ENCODE data around the gene S100Z.
"Not testable (repeated sequence)": the region's sequence is repeated elsewhere in the genome, so short reads cannot be mapped to it uniquely, and the experiment has no call there.

Gene S100Z

DNA sequence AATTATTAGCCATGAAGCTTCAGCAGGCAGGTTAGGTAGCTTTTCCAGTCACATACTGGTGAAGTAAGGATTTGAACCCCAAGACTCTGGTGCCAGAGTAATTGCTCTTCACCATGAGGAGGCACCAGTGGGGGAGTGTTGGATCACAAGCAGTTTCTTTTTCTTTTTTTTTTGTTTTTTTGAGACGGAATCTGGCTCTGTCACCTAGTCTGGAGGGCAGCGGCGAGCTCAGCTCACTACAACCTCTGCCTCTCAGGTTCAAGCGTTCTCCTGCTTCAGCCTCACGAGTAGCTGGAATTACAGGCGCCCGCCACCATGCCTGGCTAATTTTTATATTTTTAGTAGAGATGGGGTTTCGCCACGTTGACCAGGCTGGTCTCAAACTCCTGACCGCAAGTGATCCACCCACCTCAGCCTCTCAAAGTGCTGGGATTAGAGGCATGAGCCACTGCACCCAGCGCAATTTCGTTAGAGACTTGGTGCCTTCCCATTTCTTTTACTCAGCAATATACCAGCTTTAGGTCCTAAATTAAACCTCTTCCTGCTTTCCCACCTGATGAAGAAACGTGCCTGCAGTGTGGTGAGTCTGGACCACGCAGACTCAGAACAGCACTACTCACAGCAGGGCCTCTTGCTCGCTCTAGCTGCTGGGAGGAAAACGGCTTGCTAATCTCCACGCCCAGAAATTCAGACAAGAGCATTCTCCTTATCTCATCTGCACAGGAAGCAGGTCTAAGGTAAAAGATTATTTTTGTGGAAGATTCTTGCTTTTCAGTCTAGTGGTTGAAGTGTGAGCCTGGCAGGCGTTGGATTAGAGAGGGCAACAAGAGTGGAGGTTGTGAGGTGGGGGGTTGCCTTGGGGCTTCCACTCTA lies at the start of gene S100Z:
Gene S100Z, plus strand, starts transcription at position 596 of the 873 bp plus-strand sequence. CDS start 25,346 bp downstream, outside the sequence.
- DNase-seq: peak; percentile 27

DNA sequence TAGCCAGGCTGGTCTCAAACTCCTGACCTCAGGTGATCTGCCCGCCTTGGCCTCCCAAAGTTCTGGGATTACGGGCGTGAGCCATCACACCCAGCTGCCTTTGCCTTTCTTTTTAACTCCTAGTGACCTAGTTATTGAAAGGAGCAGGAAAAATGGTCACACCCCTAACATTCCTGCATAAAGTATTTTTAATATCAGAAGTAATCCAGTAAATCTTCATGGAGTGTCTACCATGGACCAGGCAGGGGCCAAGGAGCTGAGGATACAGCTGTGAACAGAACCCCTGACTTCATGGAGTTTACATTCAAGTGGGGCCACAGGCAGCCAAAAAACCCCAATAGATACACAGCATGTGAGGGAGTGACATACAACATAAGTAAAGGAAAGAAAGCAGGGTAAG lies 49.2 kb upstream of the S100Z start:
- DNase-seq: no peak

DNA sequence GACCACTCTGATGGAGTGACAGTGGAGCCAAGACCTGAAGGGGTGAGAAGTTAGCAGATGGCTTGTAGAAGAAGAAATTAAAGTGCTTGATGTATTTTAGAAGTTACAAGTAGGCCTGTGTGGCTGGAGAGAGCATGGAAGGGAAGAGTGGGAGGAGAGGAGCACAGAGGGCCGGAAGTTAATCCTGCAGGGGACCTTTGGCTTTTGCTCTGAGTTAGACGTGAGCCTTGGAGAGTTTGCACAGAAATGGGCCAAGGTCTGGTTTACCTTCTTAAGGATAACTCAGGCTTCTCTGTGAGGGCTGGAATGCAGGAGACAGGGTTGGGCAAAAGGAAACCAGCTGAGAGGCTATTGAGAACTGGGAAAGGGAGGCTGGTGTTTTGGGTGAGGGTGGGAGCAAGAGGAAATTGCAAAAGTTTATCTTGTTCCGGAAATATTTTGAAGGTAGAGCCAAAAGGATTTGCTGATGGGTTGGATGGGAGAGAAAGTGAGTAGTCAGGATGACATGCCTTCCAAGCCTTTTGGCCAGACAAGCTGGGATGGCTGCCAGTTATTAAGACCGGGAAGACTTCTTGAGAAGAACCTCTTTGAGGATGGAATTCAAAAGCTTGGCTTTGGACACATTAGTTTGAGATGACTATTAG lies 48.5 kb upstream of the S100Z start:
- DNase-seq: no peak

DNA sequence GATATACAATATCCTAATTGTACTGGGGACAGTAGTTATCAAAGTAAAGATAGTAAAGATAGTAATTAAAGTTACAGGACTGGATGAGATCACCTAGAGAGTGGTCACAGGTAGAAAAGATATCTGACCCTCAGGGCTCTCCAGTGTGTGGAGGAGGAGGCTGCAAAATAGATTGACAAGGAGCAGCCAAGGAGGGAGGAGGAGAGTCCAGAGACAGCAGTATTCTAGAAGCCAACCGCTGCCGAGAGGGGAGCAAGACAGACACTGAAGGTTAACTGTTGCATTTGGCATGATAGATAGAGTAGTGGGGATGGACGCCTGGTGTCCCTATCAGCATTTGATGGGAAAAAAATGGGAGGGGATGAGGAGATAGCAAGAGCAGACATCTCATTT lies 48.0 kb upstream of the S100Z start:
- no peak for DNase-seq

DNA sequence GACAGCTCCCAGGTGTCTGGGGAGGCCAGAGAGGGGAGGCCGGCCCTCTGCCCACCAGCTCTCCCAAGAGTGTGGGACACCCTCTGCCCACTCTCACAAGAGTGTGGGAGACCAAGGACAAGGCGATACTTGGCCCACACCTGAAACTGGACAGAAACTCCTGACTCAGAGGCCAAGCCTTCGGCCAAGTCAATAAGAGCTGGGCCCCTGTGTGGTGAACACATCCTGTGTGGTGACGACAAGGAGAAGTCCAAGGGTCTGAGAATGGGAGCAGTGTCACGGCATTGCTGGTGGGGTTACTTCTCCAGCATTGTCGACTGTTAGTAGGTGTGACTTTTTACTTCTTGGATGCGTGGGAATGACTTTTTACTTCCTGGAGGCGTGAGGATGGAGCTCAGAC lies 45.5 kb upstream of the S100Z start:
- DNase-seq: no peak

DNA sequence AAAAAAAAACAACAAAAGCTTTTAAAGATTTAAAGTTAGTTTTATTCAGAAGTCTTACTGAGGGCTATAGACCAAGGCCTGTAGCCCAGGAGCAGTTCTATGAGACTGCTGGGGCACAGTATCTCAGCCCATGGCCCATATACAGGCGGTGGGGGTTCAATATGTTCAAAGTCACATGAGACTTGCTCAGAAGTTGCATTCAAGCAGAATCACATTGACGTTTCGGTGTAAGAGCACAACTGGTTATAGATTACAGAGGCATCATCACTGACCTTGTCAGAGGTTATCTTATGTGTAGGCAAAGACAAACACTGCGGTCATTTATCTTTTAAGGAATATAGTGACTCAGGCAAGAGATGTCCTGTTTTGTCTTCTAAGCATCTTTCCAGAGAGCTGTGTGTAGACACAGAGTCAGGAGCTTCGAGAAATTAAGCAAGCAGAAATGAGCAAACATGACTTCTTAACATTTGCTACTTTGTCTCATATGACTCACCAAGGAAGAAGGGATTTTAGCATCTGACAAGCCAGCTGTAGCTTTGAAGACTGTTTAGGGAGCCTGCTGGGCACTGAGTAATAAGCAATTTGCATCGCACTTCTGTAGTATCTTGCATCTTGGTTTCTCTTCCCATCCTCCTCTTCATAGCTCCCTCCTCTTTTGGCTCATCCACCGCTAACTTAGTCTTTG lies 43.9 kb upstream of the S100Z start:
- DNase-seq: peak; percentile 85

DNA sequence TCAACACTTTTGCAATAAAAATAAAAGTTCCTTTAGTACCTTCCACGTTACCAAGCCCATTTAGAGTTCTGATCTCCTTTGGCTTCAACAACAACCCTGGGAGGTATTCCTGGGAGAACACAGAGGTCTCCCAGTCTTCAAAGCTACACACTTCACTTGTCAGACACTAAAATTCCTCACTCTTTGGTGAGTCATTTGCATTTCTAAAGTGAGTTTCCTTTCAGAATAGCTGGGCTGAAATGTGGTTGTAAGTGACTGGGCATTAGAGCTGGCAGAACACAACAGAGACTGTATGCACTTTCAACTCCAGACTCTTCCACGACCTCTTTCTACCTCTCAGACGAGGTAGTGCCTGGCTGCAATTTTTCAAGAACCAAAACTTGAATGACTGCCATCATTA lies 42.5 kb upstream of the S100Z start:
- peak; percentile 23 for DNase-seq

DNA sequence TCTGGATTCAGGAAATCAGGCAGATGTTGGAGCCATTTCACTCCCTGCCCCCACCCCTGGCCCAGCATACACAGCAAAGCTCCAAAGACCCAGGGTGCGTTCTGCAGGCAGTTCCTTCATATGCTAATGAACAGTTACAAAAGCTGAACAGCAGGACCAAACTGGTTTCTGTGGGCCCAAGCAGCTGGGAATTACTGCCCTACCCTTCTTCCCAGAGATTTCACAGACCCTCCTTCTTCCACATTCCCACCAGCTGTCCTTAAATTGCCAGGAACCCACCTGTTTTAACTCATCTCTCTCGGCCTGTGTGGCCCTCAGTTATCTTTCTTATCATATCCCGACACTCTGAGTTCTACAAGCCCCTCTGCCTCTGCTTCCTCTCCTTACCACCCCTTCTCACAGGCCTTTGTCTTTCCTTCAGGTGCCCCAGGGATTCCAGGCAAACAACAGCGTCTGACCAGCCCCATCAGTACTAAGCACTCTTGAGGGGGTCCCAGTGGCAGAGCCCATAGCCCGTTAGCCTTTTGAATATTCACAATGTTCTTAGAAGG lies 41.6 kb upstream of the S100Z start:
- no peak for DNase-seq

DNA sequence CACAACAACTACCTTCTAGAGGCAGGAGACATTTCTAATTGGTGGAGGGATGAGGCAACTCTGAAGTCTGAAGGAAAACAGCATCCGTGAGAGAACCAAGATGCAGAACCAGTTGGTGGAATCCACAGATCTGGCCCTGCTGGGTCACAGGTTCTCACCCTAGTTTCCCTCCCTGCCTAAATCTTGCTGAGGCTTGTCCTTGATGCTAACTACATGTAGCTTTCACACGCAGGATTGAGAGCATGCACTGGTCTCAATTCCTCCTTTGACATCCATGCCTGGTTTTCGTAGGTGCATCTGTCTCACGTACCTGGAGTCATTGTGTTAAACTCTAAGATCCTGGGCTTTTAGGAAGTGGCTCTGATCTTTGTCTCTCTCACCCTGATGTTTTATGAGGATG lies 40.7 kb upstream of the S100Z start:
- no peak for DNase-seq

DNA sequence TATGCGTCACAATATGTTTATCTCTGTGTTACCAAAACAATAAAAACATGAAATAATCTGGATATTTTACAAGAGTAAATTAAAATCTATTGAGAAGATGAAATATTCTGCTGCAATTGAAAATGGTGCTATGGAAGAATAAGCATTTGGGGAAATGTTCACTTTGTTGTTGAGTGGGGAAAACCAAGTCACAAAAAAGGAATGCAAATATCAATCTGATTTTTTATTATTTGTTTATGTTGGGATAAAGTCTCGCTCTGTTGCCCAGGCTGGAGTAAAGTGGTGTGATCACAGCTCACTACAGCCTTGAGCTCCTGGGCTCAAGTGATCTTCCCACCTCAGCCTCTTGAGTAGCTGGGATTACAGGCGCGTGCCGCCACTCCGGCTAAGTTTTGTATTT lies 39.6 kb upstream of the S100Z start:
- DNase-seq: no peak

DNA sequence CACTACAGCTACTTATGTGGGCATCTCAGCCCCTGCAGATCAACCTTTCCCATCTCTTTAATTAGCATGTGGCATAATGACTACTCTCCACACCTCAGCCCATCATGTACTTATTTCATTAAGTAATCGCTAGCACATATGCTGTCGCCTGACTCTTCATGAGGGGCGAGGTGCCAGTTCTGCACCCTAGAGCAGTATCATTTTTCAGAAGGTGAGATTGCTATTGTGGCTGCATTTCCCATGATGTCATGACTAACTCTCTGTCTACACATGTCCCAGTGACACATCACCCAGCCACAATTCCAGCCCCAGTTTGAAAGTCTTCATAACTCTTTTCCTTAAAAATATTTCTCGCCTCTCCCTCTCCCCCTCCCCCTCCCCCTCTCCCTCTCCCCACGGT lies 38.6 kb upstream of the S100Z start:
- no peak for DNase-seq

DNA sequence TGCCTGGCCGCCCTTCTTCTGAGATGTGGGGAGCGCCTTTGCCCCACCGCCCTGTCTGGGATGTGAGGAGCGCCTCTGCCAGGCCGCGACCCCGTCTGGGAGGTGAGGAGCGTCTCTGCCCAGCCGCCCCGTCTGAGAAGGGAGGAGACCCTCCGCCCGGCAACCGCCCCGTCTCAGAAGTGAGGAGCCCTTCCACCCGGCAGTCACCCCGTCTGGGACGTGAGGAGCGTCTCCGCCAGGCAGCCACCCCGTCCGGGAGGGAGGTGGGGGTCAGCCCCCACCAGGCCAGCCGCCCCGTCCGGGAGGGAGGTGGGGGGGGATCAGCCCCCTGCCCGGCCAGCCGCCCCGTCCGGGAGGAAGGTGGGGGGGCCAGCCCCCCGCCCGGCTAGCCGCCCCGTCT lies 37.6 kb upstream of the S100Z start:
- not testable (repeated sequence) for DNase-seq

DNA sequence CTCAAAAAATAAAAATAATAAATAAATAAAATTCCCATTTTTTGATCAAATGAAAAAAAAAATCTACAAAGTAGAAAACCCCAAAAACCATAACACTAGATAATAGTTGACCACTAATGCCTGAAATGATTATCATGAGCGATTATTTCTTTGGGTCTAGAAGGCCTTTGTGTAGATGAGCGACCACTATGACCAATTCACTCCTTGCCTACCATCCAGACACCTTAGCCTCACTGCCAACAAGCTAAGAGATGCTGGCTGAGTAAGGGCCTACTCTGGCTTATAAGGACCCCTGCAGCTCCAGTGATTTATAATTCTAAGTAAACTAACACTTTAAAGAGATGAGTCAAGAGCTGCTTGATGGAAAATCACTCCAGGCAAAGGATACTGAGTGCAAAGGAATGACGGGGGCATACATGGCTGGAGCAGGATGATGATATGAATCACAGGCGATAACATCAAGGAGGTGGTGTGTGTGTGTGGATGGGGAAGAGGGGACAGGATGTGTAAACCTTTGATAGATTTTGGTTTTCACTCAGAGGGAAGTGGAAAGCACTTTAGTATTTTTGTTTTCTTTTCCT lies 35.7 kb upstream of the S100Z start:
- no peak for DNase-seq

DNA sequence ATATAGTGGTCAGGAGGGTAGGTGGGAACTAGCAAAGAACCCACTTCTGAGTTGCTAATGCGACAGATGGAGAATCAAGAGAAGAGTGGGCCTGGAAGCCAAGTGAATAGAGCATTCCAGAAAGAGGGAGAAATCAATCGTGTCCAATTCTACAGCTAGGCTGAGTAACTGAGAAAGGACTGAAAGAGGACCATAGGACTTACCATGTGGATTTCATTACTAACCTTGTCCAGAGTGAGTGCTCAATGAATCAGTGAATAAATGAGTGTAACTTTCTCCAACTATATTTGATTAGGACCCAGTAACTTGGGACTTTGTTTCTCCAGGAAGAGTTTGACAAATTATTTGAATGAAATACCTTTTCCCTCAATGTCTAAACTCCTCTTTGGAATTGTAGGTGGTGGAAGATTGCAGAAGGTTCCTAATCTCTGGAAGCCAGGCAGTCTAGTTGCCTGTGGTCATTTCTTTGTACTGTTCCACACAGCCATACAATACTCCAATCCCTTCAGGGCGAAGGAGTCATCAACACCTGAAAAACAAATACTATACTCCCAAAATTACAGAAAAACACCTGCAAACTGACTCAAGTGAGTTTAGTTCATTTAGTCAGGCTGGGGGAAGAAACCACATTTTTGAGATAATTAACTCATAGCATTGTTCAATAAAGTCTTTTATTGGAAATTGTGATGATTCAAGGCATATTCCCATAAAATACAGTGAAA lies 33.5 kb upstream of the S100Z start:
- DNase-seq: no peak

DNA sequence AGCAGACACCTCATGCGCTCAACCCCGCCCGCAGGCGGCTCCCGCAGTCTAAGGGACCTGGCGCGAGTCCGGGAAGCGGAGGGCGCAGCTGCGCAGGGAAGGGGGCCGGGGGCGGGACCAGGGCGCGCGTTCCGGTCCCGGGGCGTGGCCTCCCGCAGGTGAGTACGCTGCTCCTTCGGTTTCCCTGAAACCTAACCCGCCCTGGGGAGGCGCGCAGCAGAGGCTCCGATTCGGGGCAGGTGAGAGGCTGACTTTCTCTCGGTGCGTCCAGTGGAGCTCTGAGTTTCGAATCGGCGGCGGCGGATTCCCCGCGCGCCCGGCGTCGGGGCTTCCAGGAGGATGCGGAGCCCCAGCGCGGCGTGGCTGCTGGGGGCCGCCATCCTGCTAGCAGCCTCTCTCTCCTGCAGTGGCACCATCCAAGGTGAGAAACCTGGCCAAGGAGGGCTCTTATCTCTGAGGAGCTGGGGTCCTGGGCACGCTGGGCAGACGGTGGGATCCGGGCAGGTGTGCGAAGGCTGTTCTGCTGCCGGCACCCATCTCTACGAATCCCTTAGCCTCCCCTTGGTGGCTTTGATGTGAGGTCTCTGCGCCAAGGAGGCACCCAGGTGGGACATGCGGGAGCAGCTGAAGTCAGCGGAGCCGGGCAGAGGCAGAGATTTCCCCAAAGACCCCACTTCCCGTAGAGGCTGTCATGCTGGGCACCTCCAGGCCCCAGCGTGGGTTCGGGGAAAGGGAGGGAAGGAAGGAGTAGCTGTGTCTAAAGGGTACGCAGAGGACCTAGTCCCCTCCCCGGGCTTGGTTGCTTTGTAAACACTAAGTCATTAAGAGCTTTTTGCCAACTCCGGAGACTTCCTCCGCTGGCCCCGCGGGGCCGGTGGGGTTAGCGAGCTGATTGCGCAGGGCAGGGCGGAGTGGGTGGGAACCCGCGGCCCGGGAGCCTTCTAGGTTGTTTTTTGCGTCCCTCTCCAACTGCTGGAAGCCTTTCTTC lies 30.7 kb upstream of the S100Z start, which contains the start of gene F2RL1:
Gene F2RL1, plus strand, starts transcription at position 187 of the 988 bp plus-strand sequence. Its CDS starts 153 bp downstream, at position 340.
- peak; percentile 32 for DNase-seq

DNA sequence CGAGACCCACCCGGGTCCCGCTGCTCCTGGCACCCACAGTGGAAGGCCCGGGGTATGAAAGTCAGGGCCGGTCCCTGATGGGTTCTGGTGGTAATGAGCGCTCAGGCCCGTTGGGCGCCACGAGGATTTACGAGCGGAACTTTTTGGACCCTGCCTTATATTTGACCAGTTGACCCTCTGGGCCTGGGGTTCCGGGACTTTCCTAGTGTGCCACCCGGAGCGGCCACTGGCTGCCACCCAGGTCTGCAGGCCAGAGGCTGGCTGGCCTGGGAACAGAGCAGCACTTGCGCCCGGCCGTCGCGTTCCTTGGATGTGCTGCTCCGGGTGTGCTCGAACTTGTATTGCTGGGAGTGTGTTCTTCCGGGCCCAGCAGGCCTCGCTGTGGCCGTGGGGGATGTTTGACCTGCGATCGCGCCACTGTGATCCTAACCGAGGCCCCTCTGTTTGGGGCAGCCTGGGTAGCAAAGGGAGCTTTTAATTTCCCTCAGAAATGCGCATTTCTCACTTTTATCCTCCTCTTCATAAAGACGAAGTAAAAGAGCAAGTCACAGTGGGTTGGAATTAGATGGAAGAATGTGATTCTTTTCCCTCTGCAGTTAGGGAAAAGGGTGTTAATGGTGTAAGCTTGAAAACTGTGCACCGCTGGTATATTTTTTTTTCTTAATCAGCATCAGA lies 29.8 kb upstream of the S100Z start:
- DNase-seq: no peak

DNA sequence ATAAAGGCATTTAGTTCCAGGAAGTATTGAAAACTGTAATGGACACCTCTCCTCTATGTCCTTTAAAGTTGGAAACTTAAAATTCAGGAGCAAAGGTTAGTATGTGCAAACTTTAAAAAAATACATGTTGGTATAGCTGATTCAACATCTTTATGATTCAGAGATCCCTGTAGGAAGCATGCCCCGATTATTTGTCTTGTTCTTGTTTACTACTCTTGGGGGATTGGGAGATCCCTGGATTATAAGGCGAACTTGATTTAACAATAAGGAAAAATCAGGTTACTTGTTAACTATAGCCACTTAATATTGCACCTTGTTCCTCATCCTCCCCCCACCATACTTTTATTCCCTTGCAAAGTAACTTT lies 29.3 kb upstream of the S100Z start:
- DNase-seq: no peak

DNA sequence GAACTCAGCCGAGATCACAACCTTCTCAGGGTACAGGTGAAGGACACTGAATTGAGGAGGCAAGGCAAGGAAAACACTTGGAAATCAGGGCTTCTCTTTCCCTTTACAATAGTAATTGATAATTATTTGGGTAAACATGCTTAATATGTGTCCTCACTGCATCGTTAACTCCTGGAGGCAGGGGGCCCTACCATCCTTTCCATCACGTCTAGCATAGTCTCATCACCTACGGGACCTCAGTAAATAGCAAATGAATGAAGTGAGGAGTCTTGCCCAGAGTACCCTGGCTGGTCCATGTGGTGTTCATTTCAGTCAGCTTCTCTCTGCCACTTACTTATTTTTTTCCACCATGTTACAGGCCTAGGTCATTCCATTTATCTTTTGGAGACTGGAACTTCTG lies 28.7 kb upstream of the S100Z start:
- DNase-seq: no peak

DNA sequence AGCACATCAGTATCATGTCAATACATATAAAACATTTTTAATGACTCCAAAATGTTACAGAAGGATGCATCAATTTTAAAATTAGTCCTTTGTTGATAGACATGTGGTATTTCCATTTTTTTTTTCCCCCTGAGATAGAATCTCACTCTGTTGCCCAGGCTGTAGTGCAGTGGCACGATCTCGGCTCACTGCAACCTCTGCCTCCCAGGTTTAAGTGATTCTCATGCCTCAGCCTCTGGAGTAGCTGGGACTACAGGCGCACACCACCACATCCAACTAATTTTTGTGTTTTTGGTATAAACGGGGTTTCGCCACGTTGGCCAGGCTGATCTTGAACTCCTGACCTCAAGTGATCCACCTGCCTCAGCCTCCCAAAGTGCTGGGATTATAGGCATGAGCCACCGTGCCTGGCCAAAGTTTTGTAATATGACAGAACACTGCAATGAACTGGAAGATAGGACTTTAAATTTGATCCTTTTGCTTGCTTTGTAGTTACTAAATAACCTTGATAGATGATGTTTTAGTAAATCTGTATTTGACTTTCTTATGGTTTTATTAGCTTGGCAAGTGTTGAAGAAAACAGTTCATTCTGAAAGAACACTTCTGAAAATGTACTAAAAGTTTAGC lies 27.6 kb upstream of the S100Z start:
- DNase-seq: not testable (repeated sequence)

DNA sequence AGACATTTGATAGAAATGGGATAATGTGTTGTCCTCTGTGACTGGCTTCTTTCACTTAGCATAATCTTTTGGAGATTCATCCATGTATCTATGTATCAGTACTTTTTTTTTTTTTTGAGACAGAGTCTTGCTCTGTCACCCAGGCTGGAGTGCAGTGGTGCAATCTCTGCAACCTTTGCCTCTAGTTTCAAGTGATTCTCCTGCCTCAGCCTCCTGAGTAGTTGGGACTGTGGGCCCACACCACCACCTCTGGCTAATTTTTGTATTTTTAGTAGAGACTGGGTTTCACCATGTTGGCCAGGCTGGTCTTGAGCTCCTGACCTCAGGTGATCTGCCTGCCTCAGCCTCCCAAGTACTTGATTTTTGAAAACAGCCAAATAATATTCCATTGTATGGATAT lies 23.4 kb upstream of the S100Z start:
- DNase-seq: not testable (repeated sequence)

Measured in inflammatory macrophage treated with lipopolysaccharide for 4 hours (primary cell).